ENCODE data around the gene GRM8. TPM values are rescaled to one million over a fixed set of nuclear protein-coding genes. Genes with fewer than 3 reads are reported as not detected.

GRM8 gene
- total RNA-seq, 1 experiment from 2014 or later = not detected

DNA sequence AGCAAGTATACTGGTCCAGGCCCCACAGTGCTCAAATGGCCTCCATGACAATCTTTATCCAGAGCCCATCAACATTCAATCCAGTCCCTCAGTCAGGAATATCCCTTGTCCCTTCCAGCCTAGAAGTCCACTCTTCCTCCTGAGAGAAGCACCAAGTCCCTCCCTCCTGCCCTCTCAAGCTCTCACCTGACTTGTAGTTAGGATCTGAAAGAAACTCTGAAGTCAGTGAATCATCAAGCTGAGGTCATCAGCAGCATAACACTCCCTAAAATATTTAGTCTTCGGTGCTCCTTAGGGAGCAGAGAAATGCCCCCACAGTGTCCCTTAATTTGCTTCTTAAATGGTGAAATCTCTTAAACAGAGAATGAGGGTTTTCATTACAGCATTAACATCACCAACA is 31.0 kb downstream of the GRM8 start:
- no peak overlapping the region for H3K4me2 ChIP-seq (ENCODE audit: low read depth, low read length, poor library complexity, severe bottlenecking)
- H3K9me2 ChIP-seq (replicated peaks; ENCODE audit: insufficient read depth, low read length) = no peaks in the 10 kb centered on the region
- H4K20me1 ChIP-seq (ENCODE audit: insufficient read depth, low read depth, low read length) = no peaks in the 10 kb centered on the region
- no peak for DNase-seq
- H3K9me3 ChIP-seq (ENCODE audit: low read length) = no peaks in the 10 kb centered on the region
- H2AFZ ChIP-seq (ENCODE audit: low read length) = no peak overlapping the region
- H3K27me3 ChIP-seq (ENCODE audit: low read length) = no peaks in the 10 kb centered on the region
- H3K36me3 ChIP-seq (ENCODE audit: insufficient read depth, low read length) = no peaks in the 10 kb centered on the region
- no peak overlapping the region for H3K9ac ChIP-seq (ENCODE audit: low read length)
- H3K4me3 ChIP-seq (ENCODE audit: low read length) = no peak overlapping the region
- H3K4me1 ChIP-seq (ENCODE audit: low read length) = no peaks in the 10 kb centered on the region
- no peaks in the 10 kb centered on the region for H3K79me2 ChIP-seq (ENCODE audit: low read length)
- no peak overlapping the region for H3K27ac ChIP-seq (ENCODE audit: low read length)

GRCh38 chr7:127214956-127215718 is 37.6 kb downstream of the GRM8 start:
- Histone ChIP-seq H3K36me3 (ENCODE audit: insufficient read depth, low read length) (no peaks in the 10 kb centered on the region), H3K27ac (ENCODE audit: low read length) (no peak overlapping the region), H3K4me3 (ENCODE audit: low read length) (no peak overlapping the region), H3K9ac (ENCODE audit: low read length) (no peak overlapping the region), H3K4me2 (ENCODE audit: low read depth, low read length, poor library complexity, severe bottlenecking) (no peak overlapping the region), H3K4me1 (ENCODE audit: low read length) (no peaks in the 10 kb centered on the region), H2AFZ (ENCODE audit: low read length) (no peak overlapping the region), H3K9me3 (ENCODE audit: low read length) (no peaks in the 10 kb centered on the region), H4K20me1 (ENCODE audit: insufficient read depth, low read depth, low read length) (no peaks in the 10 kb centered on the region), H3K27me3 (ENCODE audit: low read length) (no peaks in the 10 kb centered on the region), H3K9me2 (replicated peaks; ENCODE audit: insufficient read depth, low read length) (no peaks in the 10 kb centered on the region), H3K79me2 (ENCODE audit: low read length) (no peaks in the 10 kb centered on the region)
- no peak for DNase-seq

DNA sequence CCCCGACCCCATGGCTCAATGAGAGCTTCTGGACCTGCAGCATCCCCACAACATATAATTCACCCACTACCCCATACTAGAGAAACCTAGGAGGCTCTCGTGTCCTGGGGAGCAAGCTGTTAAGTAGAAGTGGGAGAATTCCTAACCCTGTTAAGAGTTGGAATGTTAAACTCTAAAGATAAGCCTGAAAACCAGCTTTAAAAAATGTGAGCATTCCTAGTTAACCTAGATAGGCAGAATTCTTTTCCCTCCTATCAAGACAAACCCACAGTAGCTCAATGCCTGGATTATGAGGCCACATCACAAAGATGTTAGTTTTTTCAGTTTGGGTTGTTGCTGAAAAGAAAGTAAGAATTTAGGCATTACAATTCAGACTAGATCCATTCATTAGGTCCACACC is 42.9 kb downstream of the GRM8 start:
- Histone ChIP-seq H3K79me2 (ENCODE audit: low read length) (no peaks in the 10 kb centered on the region), H3K4me1 (ENCODE audit: low read length) (no peaks in the 10 kb centered on the region), H2AFZ (ENCODE audit: low read length) (no peak overlapping the region), H3K27me3 (ENCODE audit: low read length) (no peaks in the 10 kb centered on the region), H3K27ac (ENCODE audit: low read length) (no peak overlapping the region), H3K9ac (ENCODE audit: low read length) (no peak overlapping the region), H3K9me2 (replicated peaks; ENCODE audit: insufficient read depth, low read length) (no peaks in the 10 kb centered on the region), H3K4me2 (ENCODE audit: low read depth, low read length, poor library complexity, severe bottlenecking) (no peak overlapping the region), H3K9me3 (ENCODE audit: low read length) (no peaks in the 10 kb centered on the region), H3K36me3 (ENCODE audit: insufficient read depth, low read length) (no peaks in the 10 kb centered on the region), H4K20me1 (ENCODE audit: insufficient read depth, low read depth, low read length) (no peaks in the 10 kb centered on the region), H3K4me3 (ENCODE audit: low read length) (no peak overlapping the region)
- DNase-seq = no peak

DNA sequence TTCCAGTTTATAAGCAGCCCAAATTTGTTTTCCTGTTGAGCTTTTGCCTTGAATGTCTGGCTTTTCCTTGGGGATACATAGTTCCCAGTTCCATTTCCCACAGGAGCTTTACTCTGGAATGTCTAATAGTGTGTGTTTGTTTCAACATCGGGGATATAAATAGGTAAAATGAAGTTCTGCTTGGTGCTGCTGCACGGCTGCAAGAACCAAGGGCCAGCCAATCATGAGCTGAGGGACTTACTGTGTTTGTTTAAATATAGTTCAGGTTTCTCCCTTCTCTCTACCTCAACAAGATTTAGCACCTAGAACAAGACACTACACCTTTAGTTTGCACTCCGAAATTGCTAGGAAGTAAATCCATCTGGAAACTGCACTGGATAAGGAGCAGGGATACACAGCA is 43.9 kb downstream of the GRM8 start:
- no peak overlapping the region for H3K9ac ChIP-seq (ENCODE audit: low read length)
- no peak for DNase-seq
- no peak overlapping the region for H2AFZ ChIP-seq (ENCODE audit: low read length)
- H3K9me3 ChIP-seq (ENCODE audit: low read length) = no peaks in the 10 kb centered on the region
- no peaks in the 10 kb centered on the region for H4K20me1 ChIP-seq (ENCODE audit: insufficient read depth, low read depth, low read length)
- H3K4me3 ChIP-seq (ENCODE audit: low read length) = no peak overlapping the region
- H3K79me2 ChIP-seq (ENCODE audit: low read length) = no peaks in the 10 kb centered on the region
- H3K36me3 ChIP-seq (ENCODE audit: insufficient read depth, low read length) = no peaks in the 10 kb centered on the region
- no peaks in the 10 kb centered on the region for H3K4me1 ChIP-seq (ENCODE audit: low read length)
- no peak overlapping the region for H3K27ac ChIP-seq (ENCODE audit: low read length)
- no peaks in the 10 kb centered on the region for H3K27me3 ChIP-seq (ENCODE audit: low read length)
- no peak overlapping the region for H3K4me2 ChIP-seq (ENCODE audit: low read depth, low read length, poor library complexity, severe bottlenecking)
- H3K9me2 ChIP-seq (replicated peaks; ENCODE audit: insufficient read depth, low read length) = no peaks in the 10 kb centered on the region

DNA sequence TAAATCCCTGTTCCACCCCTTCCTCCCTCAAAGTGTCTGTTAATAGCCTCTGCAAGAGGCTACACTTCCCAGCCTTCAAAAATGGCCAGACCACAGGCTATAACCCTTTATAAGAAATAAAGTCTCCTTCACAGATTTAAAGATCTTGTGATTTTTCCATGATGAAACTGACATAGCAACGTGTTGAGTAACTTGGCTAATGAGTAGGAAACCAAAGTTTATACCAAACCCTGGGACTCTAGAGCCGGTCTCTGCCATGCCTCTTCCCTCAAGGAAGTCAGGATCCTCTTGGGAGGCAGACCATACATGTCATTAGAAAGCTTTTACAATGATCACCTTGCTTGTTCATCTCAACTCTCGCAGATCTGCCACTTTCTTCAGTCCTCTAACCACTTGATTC is 44.4 kb downstream of the GRM8 start:
- Histone ChIP-seq H4K20me1 (ENCODE audit: insufficient read depth, low read depth, low read length) (no peaks in the 10 kb centered on the region), H3K4me1 (ENCODE audit: low read length) (no peaks in the 10 kb centered on the region)

GRCh38 chr7:127207806-127208205 is 44.9 kb downstream of the GRM8 start:
- Histone ChIP-seq H3K36me3 (ENCODE audit: insufficient read depth, low read length) (no peaks in the 10 kb centered on the region), H3K4me3 (ENCODE audit: low read length) (no peak overlapping the region), H2AFZ (ENCODE audit: low read length) (no peak overlapping the region), H3K79me2 (ENCODE audit: low read length) (no peaks in the 10 kb centered on the region), H3K4me1 (ENCODE audit: low read length) (no peaks in the 10 kb centered on the region), H3K9me2 (replicated peaks; ENCODE audit: insufficient read depth, low read length) (no peaks in the 10 kb centered on the region), H4K20me1 (ENCODE audit: insufficient read depth, low read depth, low read length) (no peaks in the 10 kb centered on the region), H3K4me2 (ENCODE audit: low read depth, low read length, poor library complexity, severe bottlenecking) (no peak overlapping the region), H3K9me3 (ENCODE audit: low read length) (no peaks in the 10 kb centered on the region), H3K27ac (ENCODE audit: low read length) (no peak overlapping the region), H3K9ac (ENCODE audit: low read length) (no peak overlapping the region), H3K27me3 (ENCODE audit: low read length) (no peaks in the 10 kb centered on the region)
- no peak for DNase-seq

More for the DNA sequence above, 44.4 kb downstream of the GRM8 start:
- no peaks in the 10 kb centered on the region for H3K79me2 ChIP-seq (ENCODE audit: low read length)
- no peak for DNase-seq
- H3K27ac ChIP-seq (ENCODE audit: low read length) = no peak overlapping the region
- no peaks in the 10 kb centered on the region for H3K9me3 ChIP-seq (ENCODE audit: low read length)
- no peak overlapping the region for H3K4me2 ChIP-seq (ENCODE audit: low read depth, low read length, poor library complexity, severe bottlenecking)
- no peak overlapping the region for H3K4me3 ChIP-seq (ENCODE audit: low read length)
- H3K9me2 ChIP-seq (replicated peaks; ENCODE audit: insufficient read depth, low read length) = no peaks in the 10 kb centered on the region
- H2AFZ ChIP-seq (ENCODE audit: low read length) = 0 out of 2 replicates have a peak overlapping the region, but pooled peaks have one; percentile 14
- no peaks in the 10 kb centered on the region for H3K36me3 ChIP-seq (ENCODE audit: insufficient read depth, low read length)
- H3K9ac ChIP-seq (ENCODE audit: low read length) = no peak overlapping the region
- no peaks in the 10 kb centered on the region for H3K27me3 ChIP-seq (ENCODE audit: low read length)

- H3K9me2 ChIP-seq (replicated peaks; ENCODE audit: insufficient read depth, low read length) = no peaks in the 10 kb centered on the region
- H3K4me1 ChIP-seq (ENCODE audit: low read length) = no peaks in the 10 kb centered on the region
- no peak overlapping the region for H3K27ac ChIP-seq (ENCODE audit: low read length)
- no peaks in the 10 kb centered on the region for H3K36me3 ChIP-seq (ENCODE audit: insufficient read depth, low read length)
- H3K4me3 ChIP-seq (ENCODE audit: low read length) = no peak overlapping the region
- no peak overlapping the region for H3K4me2 ChIP-seq (ENCODE audit: low read depth, low read length, poor library complexity, severe bottlenecking)
- no peaks in the 10 kb centered on the region for H3K27me3 ChIP-seq (ENCODE audit: low read length)
- H3K9me3 ChIP-seq (ENCODE audit: low read length) = no peaks in the 10 kb centered on the region
- no peaks in the 10 kb centered on the region for H3K79me2 ChIP-seq (ENCODE audit: low read length)
- DNase-seq = no peak
- H4K20me1 ChIP-seq (ENCODE audit: insufficient read depth, low read depth, low read length) = no peaks in the 10 kb centered on the region
- no peak overlapping the region for H3K9ac ChIP-seq (ENCODE audit: low read length)
- no peak overlapping the region for H2AFZ ChIP-seq (ENCODE audit: low read length)
Observed at GRCh38 chr7:127207230-127207629, 45.5 kb downstream of the GRM8 start.

DNA sequence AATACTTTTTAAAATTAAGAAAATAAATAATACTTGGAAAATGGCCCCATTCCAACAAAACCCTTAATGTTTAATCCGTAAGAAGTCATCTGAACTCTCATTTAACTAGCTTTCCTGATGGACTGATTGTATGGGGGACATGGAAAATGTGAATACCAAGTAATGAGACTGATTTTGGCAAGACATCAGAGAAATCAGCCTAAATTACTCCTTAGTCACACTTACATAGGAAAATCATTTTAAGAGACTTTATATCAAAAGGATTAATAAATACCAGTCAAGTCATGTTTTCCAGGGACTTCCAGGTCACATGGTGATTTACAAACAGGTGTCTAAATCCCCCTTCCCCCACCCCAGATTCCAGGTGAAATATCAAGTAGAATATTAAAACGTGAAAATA is 58.2 kb downstream of the GRM8 start:
- H2AFZ ChIP-seq (ENCODE audit: low read length) = no peak overlapping the region
- H3K4me1 ChIP-seq (ENCODE audit: low read length) = no peaks in the 10 kb centered on the region
- H3K4me3 ChIP-seq (ENCODE audit: low read length) = no peak overlapping the region
- DNase-seq = no peak
- no peak overlapping the region for H3K9ac ChIP-seq (ENCODE audit: low read length)
- H4K20me1 ChIP-seq (ENCODE audit: insufficient read depth, low read depth, low read length) = no peaks in the 10 kb centered on the region
- H3K27me3 ChIP-seq (ENCODE audit: low read length) = no peaks in the 10 kb centered on the region
- H3K9me2 ChIP-seq (replicated peaks; ENCODE audit: insufficient read depth, low read length) = no peaks in the 10 kb centered on the region
- H3K9me3 ChIP-seq (ENCODE audit: low read length) = no peaks in the 10 kb centered on the region
- H3K36me3 ChIP-seq (ENCODE audit: insufficient read depth, low read length) = no peaks in the 10 kb centered on the region
- H3K4me2 ChIP-seq (ENCODE audit: low read depth, low read length, poor library complexity, severe bottlenecking) = no peak overlapping the region
- H3K79me2 ChIP-seq (ENCODE audit: low read length) = no peaks in the 10 kb centered on the region
- no peak overlapping the region for H3K27ac ChIP-seq (ENCODE audit: low read length)
